ENCODE data around the gene STARD3NL.

The STARD3NL gene

DNA sequence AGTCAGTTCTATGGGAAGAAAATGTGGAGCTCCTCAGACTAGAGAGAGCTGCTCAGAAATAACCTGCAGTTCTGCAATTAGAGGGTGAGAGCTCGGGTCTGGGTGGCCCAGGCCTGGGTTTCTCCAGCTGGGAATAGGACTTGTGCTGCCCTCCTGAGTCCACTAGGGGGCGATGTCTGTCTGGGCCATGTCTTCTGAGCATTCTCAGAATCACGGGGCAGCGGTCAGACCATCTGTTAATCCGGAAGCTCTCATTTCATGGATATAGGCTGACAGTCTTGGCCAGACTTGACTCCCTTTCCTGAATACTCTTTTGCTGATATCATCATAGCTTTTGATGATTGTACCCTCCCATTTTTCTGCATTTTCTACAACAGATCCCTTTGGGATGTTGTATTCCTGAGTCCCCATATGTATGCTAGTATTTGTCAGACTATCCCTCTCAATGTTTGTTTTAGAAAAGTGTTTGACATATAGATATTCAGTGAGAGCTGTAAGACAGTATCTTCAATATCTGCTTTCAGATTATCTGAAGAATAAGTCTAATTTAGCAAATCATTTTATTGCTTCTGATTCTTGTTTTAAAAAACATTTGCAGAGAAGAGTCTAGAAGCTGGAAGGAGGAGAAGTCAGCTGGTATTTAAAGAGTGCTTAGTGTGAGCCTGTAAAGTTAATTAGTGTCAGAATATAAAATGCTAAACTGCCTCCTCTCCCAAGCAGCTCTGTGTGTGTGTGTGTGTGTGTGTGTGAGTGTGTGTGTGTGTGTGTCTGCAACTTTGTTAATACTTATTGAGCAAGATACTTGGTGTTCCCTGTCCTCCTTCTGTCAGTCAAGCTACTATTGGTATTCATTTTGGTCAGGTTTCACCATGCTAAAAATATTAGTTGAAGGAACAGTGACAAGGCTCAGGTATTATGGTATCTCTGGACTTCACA, 38.0 kb downstream of the STARD3NL start:
- Histone ChIP-seq H3K9me3 (ENCODE audit: severe bottlenecking) (no peaks in the 10 kb centered on the region), H3K36me3 (ENCODE audit: low read depth) (peaks cover 49% of the 10 kb centered on the region), H3K4me3 (ENCODE audit: severe bottlenecking) (no peak overlapping the region), H3K27ac (ENCODE audit: poor library complexity, severe bottlenecking) (no peak overlapping the region), H3K27me3 (ENCODE audit: insufficient read depth, poor library complexity, severe bottlenecking) (no peaks in the 10 kb centered on the region), H3K4me1 (ENCODE audit: insufficient read depth, poor library complexity, severe bottlenecking) (no peaks in the 10 kb centered on the region)
- TF ChIP-seq, protein P1, sequence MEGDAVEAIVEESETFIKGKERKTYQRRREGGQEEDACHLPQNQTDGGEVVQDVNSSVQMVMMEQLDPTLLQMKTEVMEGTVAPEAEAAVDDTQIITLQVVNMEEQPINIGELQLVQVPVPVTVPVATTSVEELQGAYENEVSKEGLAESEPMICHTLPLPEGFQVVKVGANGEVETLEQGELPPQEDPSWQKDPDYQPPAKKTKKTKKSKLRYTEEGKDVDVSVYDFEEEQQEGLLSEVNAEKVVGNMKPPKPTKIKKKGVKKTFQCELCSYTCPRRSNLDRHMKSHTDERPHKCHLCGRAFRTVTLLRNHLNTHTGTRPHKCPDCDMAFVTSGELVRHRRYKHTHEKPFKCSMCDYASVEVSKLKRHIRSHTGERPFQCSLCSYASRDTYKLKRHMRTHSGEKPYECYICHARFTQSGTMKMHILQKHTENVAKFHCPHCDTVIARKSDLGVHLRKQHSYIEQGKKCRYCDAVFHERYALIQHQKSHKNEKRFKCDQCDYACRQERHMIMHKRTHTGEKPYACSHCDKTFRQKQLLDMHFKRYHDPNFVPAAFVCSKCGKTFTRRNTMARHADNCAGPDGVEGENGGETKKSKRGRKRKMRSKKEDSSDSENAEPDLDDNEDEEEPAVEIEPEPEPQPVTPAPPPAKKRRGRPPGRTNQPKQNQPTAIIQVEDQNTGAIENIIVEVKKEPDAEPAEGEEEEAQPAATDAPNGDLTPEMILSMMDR (IDR thresholded peaks at IDR 0.05; ENCODE audit: poor library complexity, severe bottlenecking) = peak; percentile 88
- DNase-seq (ENCODE audit: low spot score) (no peak), ATAC-seq (ENCODE audit: low read depth) (peak; percentile 72)

DNA sequence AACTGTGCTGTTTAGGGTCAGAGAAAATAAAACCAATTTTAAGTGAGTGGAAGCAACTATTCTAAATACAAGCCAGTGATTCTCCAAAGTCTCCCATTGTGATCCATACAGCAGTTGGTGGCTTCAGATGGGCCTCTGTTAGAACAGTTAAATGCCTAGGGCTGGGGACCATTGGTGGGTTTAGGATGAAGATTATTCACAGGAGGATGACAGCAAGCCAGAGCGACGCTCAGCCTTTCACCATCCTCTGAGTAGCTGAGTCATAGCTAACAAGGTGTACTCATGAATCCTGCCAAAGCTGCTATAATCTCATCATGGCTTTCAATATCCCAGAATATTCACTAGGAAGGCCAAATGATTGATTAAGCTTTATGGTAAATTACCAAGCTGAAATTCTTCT, 39.6 kb downstream of the STARD3NL start:
- TF ChIP-seq, protein P1 (IDR thresholded peaks at IDR 0.05; ENCODE audit: poor library complexity, severe bottlenecking) = no peak
- H3K27ac ChIP-seq (ENCODE audit: poor library complexity, severe bottlenecking) = no peak overlapping the region
- H3K9me3 ChIP-seq (ENCODE audit: severe bottlenecking) = no peaks in the 10 kb centered on the region
- no peak for DNase-seq (ENCODE audit: low spot score)
- H3K27me3 ChIP-seq (ENCODE audit: insufficient read depth, poor library complexity, severe bottlenecking) = no peaks in the 10 kb centered on the region
- H3K36me3 ChIP-seq (ENCODE audit: low read depth) = peaks cover 54% of the 10 kb centered on the region
- no peak for ATAC-seq (ENCODE audit: low read depth)
- no peak overlapping the region for H3K4me3 ChIP-seq (ENCODE audit: severe bottlenecking)
- H3K4me1 ChIP-seq (ENCODE audit: insufficient read depth, poor library complexity, severe bottlenecking) = no peaks in the 10 kb centered on the region

DNA sequence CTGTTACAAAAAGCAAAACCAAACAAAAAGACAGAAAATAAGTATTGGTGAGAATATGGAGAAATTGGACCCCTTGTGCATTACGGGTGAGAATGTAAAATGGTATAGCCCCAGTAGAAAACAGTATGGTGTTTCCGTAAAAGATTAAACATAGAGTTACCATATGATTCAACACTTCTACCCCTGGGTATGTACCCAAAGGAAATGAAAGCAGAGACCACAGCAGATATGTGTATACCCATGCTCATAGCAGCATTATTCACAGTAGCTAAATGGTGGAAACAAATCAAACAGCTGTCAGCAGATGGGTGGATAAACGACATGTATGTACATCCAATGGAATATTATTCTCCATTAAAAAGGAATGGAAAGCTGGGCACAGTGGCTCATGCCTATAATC, 42.4 kb downstream of the STARD3NL start:
- no peaks in the 10 kb centered on the region for H3K9me3 ChIP-seq (ENCODE audit: severe bottlenecking)
- no peak overlapping the region for H3K4me3 ChIP-seq (ENCODE audit: severe bottlenecking)
- no peak overlapping the region for H3K27ac ChIP-seq (ENCODE audit: poor library complexity, severe bottlenecking)
- no peaks in the 10 kb centered on the region for H3K4me1 ChIP-seq (ENCODE audit: insufficient read depth, poor library complexity, severe bottlenecking)
- TF ChIP-seq, protein P1 (IDR thresholded peaks at IDR 0.05; ENCODE audit: poor library complexity, severe bottlenecking) = no peak
- no peak for DNase-seq (ENCODE audit: low spot score)
- peaks cover 63% of the 10 kb centered on the region for H3K36me3 ChIP-seq (ENCODE audit: low read depth)
- no peaks in the 10 kb centered on the region for H3K27me3 ChIP-seq (ENCODE audit: insufficient read depth, poor library complexity, severe bottlenecking)
- ATAC-seq (ENCODE audit: low read depth) = no peak

DNA sequence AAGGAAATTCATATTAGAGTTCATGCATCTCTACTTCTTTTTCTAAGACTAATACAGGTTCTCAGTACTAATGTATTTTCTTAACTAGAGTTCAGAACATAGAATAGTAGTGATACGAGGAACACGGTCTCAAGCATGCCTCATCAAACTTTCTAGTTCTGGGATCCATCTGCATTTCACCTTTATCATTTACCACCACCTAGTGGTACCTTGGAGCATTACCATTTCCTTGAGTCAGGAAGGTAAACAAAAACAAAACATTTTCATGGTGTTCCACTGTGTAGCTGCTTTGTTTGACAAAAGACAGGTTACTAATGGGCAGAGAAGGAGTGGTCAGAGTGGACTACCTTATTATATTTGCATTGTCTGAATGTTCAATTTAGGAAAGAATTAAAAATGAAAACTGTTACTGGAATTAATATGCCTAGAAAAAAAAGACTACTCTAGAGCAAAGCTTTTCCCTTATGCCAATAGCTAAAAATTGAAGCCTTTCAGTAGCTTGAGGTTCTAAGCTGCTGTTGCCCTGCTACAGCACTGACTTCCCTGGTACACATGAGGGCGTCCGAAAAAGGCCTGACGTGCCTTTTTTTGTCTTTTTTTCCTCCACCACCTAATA, 44.5 kb downstream of the STARD3NL start:
- Histone ChIP-seq H3K27ac (ENCODE audit: poor library complexity, severe bottlenecking) (no peak overlapping the region), H3K9me3 (ENCODE audit: severe bottlenecking) (no peaks in the 10 kb centered on the region), H3K27me3 (ENCODE audit: insufficient read depth, poor library complexity, severe bottlenecking) (no peaks in the 10 kb centered on the region), H3K36me3 (ENCODE audit: low read depth) (peaks cover 60% of the 10 kb centered on the region), H3K4me3 (ENCODE audit: severe bottlenecking) (no peak overlapping the region), H3K4me1 (ENCODE audit: insufficient read depth, poor library complexity, severe bottlenecking) (no peaks in the 10 kb centered on the region)
- DNase-seq (ENCODE audit: low spot score) (no peak), ATAC-seq (ENCODE audit: low read depth) (peak; percentile 59; the same call in 2 of the 3 replicates)
- TF ChIP-seq, protein P1 (IDR thresholded peaks at IDR 0.05; ENCODE audit: poor library complexity, severe bottlenecking) = peak; percentile 91

All from RWPE2 (cell line).